Vagina (tissue), 2 donors: ENCODE data around the gene HHIPL2. TPM values are rescaled to one million over a fixed set of nuclear protein-coding genes. Genes with fewer than 3 reads are reported as not detected.

ENCODE experiments used
- DNase-seq, 2 donors: peaks; one replicate each; pipeline ENCODE4 v3.0.0-alpha.2; 2017; ENCODE audit errors: extremely low spot score in 2 of 2
- H3K27ac ChIP-seq: fragments of 200-600 bp; sonication (generic); one replicate; pipeline ENCODE4 v1.5.1; 2019
- H3K27me3 ChIP-seq: fragments of 200-600 bp; sonication (generic); one replicate; pipeline ENCODE4 v1.5.1; 2019
- H3K36me3 ChIP-seq, 2 donors: fragments of 200-600 bp; sonication (generic); one replicate each; pipeline ENCODE4 v1.5.1; 2017 to 2019
- H3K4me1 ChIP-seq: fragments of 200-600 bp; sonication (generic); one replicate; pipeline ENCODE4 v1.5.1; 2019
- H3K4me3 ChIP-seq, 2 donors: fragments of 200-600 bp; sonication (generic); 1 replicate in 1 of 2; 2 replicates in 1 of 2; pipeline ENCODE4 v1.5.1; 2016 to 2019
- H3K9me3 ChIP-seq: fragments of 200-600 bp; sonication (generic); one replicate; pipeline ENCODE4 v1.5.1; 2019
- CTCF ChIP-seq, 3 experiments: fragments of 450-650 bp in 2 of 3; fragments of 200-600 bp in 1 of 3; sonication (generic) in 1 of 3; IDR thresholded peaks; one replicate each; pipeline ENCODE4 v1.5.1; 2017 to 2019; ENCODE audit warnings: antibody characterized with exemption in 3 of 3, mild to moderate bottlenecking in 2 of 3, moderate library complexity in 2 of 3
- POLR2A ChIP-seq, 2 donors: fragments of 450-650 bp; IDR thresholded peaks; one replicate each; pipeline ENCODE4 v1.6.1; 2017; ENCODE audit warnings: antibody characterized with exemption in 2 of 2, mild to moderate bottlenecking in 2 of 2, moderate library complexity in 2 of 2
- POLR2AphosphoS5 ChIP-seq, 2 donors: sonication (generic); formaldehyde crosslinking; IDR thresholded peaks; one replicate each; pipeline ENCODE4 v1.9.0; 2017; ENCODE audit warnings: antibody characterized with exemption in 2 of 2, mild to moderate bottlenecking in 2 of 2, low read depth in 1 of 2; ENCODE audit not compliant: insufficient read depth in 1 of 2
- intact Hi-C: fragments of 100-400 bp; cut with DNase I; formaldehyde crosslinking; loops from one replicate; pipeline ENCODE4 v1.15.1; 2023
- total RNA-seq: library from RNA; depleted of rRNA; stranded (reverse); fragments of >200 nt; gene quantifications from one replicate; pipeline ENCODE4 v1.2.3, GENCODE V29; 2016

The HHIPL2 gene
- total RNA-seq, 1 donor from 2014 or later = not detected

GRCh38 chr1:222555992-222556615 is 8.2 kb upstream of the HHIPL2 start:
- peaks cover 0 to 19% of the 10 kb centered on the region in 2 donors for H3K36me3 ChIP-seq

GRCh38 chr1:222554177-222554576 is 6.3 kb upstream of the HHIPL2 start:
- Histone ChIP-seq H3K27ac (no peak overlapping the region), H3K9me3 (no peaks in the 10 kb centered on the region), H3K27me3 (no peaks in the 10 kb centered on the region), H3K4me1 (no peaks in the 10 kb centered on the region), H3K4me3 (no peak overlapping the region), H3K36me3 (peaks cover 0 to 16% of the 10 kb centered on the region in 2 donors)
- no peak for TF ChIP-seq CTCF (IDR thresholded peaks at IDR 0.05)
- TF ChIP-seq POLR2AphosphoS5 (IDR thresholded peaks at IDR 0.05; ENCODE audit: insufficient read depth in 1 of 2, low read depth in 1 of 2) = no peak
- TF ChIP-seq POLR2A (IDR thresholded peaks at IDR 0.05) = no peak
- DNase-seq = no peak
- intact Hi-C loops = no loop called here

More at GRCh38 chr1:222555992-222556615, 8.2 kb upstream of the HHIPL2 start:
- Histone ChIP-seq H3K4me1 (no peaks in the 10 kb centered on the region), H3K27me3 (no peaks in the 10 kb centered on the region), H3K4me3 (no peak overlapping the region), H3K27ac (no peak overlapping the region), H3K9me3 (no peaks in the 10 kb centered on the region)
- intact Hi-C loops = no loop called here
- no peak for TF ChIP-seq POLR2A (IDR thresholded peaks at IDR 0.05)
- no peak for TF ChIP-seq POLR2AphosphoS5 (IDR thresholded peaks at IDR 0.05; ENCODE audit: insufficient read depth in 1 of 2, low read depth in 1 of 2)
- TF ChIP-seq CTCF (IDR thresholded peaks at IDR 0.05) = no peak
- DNase-seq = no peak

GRCh38 chr1:222552882-222553281 is 5.0 kb upstream of the HHIPL2 start:
- TF ChIP-seq POLR2A (IDR thresholded peaks at IDR 0.05) (no peak), CTCF (IDR thresholded peaks at IDR 0.05) (no peak), POLR2AphosphoS5 (IDR thresholded peaks at IDR 0.05; ENCODE audit: insufficient read depth in 1 of 2, low read depth in 1 of 2) (no peak)
- H3K4me3 ChIP-seq = no peak overlapping the region
- no peaks in the 10 kb centered on the region for H3K4me1 ChIP-seq
- no peaks in the 10 kb centered on the region for H3K9me3 ChIP-seq
- H3K27ac ChIP-seq = no peak overlapping the region
- no peaks in the 10 kb centered on the region for H3K27me3 ChIP-seq
- DNase-seq = no peak
- intact Hi-C loops = no loop called here
- H3K36me3 ChIP-seq = peaks cover 0 to 10% of the 10 kb centered on the region in 2 donors

- Histone ChIP-seq H3K9me3 (no peaks in the 10 kb centered on the region), H3K36me3 (no peaks in the 10 kb centered on the region), H3K27ac (peak overlapping the region; percentile 50), H3K4me3 (no peak overlapping the region), H3K27me3 (no peaks in the 10 kb centered on the region), H3K4me1 (peaks cover 5% of the 10 kb centered on the region)
- no peak for DNase-seq
- intact Hi-C loops = no loop called here
- TF ChIP-seq POLR2A (IDR thresholded peaks at IDR 0.05) (no peak), POLR2AphosphoS5 (IDR thresholded peaks at IDR 0.05; ENCODE audit: insufficient read depth in 1 of 2, low read depth in 1 of 2) (no peak), CTCF (IDR thresholded peaks at IDR 0.05) (no peak)
Measured at GRCh38 chr1:222547260-222547614, 667 bp downstream of the HHIPL2 start.

- TF ChIP-seq CTCF (IDR thresholded peaks at IDR 0.05) (no peak), POLR2A (IDR thresholded peaks at IDR 0.05) (no peak), POLR2AphosphoS5 (IDR thresholded peaks at IDR 0.05; ENCODE audit: insufficient read depth in 1 of 2, low read depth in 1 of 2) (no peak)
- Histone ChIP-seq H3K27ac (peak overlapping the region; percentile 50), H3K27me3 (no peaks in the 10 kb centered on the region), H3K36me3 (no peaks in the 10 kb centered on the region), H3K4me1 (peaks cover 5% of the 10 kb centered on the region), H3K4me3 (no peak overlapping the region), H3K9me3 (no peaks in the 10 kb centered on the region)
- intact Hi-C loops = no loop called here
- DNase-seq = no peak
Measured at GRCh38 chr1:222546548-222547259, 1.2 kb downstream of the HHIPL2 start.
